HL-60 (cell line): ENCODE measurements around the gene SYCE1L.

ENCODE experiments used
- DNase-seq, 2 experiments: peaks; one replicate each; pipeline ENCODE4 v3.0.0-alpha.2; 2010 to 2020; ENCODE audit warnings: low read depth in 1 of 2, low spot score in 1 of 2
- H3K27ac ChIP-seq: fragments of 250-450 bp; sonication (Bioruptor Pico); replicated peaks from 2 replicates; pipeline ENCODE4 v1.5.1; 2020; ENCODE audit warnings: mild to moderate bottlenecking, moderate library complexity
- H3K27me3 ChIP-seq: fragments of 250-450 bp; sonication (Bioruptor Pico); 2 replicates; pipeline ENCODE4 v1.5.1; 2021; ENCODE audit warnings: mild to moderate bottlenecking, moderate library complexity; ENCODE audit not compliant: insufficient read depth, poor library complexity, severe bottlenecking
- H3K4me3 ChIP-seq: replicated peaks from 2 replicates; pipeline ENCODE4 v1.5.1; 2011; ENCODE audit warnings: mild to moderate bottlenecking, control low read depth, low read length; ENCODE audit not compliant: insufficient read depth
- GABPA ChIP-seq: IDR thresholded peaks from 2 replicates; pipeline ENCODE4 v1.6.1; 2012; ENCODE audit warnings: low read depth
- POLR2AphosphoS5 ChIP-seq: IDR thresholded peaks from 2 replicates; pipeline ENCODE4 v1.6.1; 2012; ENCODE audit warnings: low read depth
- SPI1 ChIP-seq: IDR thresholded peaks from 2 replicates; pipeline ENCODE4 v1.6.1; 2012; ENCODE audit warnings: low read depth, mild to moderate bottlenecking, borderline replicate concordance
- long read RNA-seq: library from polyadenylated mRNA; unstranded; transcript quantifications from one replicate; pipeline ENCODE4 v2.0.0, GENCODE V29; 2020
- TF ChIP-seq, protein P1 (sequence below): IDR thresholded peaks from 2 replicates; pipeline ENCODE4 v1.6.1; 2012; ENCODE audit warnings: low read depth; ENCODE audit not compliant: insufficient replicate concordance
- TF ChIP-seq, protein P2 (sequence below): IDR thresholded peaks from one replicate; pipeline ENCODE4 v1.5.1; 2011; ENCODE audit warnings: low read length, control low read depth, inconsistent platforms; ENCODE audit not compliant: insufficient read depth

Gene SYCE1L, protein sequence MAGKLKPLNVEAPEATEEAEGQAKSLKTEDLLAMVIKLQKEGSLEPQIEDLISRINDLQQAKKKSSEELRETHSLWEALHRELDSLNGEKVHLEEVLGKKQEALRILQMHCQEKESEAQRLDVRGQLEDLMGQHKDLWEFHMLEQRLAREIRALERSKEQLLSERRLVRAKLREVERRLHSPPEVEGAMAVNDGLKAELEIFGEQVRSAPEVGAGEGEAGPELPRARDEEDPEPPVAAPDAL
- long read RNA-seq: 0 reads

DNA sequence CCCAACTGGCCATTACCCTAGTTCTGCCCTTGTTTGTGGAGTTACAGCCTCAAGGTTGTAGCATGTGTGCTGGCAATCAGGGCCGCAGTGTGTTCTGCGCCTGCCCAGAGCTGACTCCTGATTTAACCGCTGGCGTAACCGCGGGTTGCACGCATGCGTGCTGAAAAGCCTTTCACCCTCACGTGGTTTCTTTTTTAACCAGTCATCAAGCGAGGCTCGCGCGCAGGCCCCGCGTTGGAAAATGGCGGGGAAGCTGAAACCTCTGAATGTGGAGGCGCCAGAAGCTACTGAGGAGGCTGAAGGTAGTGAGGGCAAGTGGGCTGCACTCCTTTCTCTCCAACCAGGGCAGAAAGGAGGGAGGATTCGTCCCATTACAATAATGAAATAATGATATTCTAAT, at the start of gene SYCE1L:
SYCE1L (plus strand) TSS at position 198 of the 400 bp plus-strand sequence; CDS start at position 242, 44 bp downstream.
- no peak within 1 kb of the TSS for H3K4me3 ChIP-seq
- no peak within 1 kb of the TSS for H3K27ac ChIP-seq
- no peak for DNase-seq
- no peaks in the 10 kb centered on the region for H3K27me3 ChIP-seq
- TF ChIP-seq POLR2AphosphoS5: no peak
- no peak for TF ChIP-seq SPI1
- no peak for TF ChIP-seq GABPA
- TF ChIP-seq, protein P1, sequence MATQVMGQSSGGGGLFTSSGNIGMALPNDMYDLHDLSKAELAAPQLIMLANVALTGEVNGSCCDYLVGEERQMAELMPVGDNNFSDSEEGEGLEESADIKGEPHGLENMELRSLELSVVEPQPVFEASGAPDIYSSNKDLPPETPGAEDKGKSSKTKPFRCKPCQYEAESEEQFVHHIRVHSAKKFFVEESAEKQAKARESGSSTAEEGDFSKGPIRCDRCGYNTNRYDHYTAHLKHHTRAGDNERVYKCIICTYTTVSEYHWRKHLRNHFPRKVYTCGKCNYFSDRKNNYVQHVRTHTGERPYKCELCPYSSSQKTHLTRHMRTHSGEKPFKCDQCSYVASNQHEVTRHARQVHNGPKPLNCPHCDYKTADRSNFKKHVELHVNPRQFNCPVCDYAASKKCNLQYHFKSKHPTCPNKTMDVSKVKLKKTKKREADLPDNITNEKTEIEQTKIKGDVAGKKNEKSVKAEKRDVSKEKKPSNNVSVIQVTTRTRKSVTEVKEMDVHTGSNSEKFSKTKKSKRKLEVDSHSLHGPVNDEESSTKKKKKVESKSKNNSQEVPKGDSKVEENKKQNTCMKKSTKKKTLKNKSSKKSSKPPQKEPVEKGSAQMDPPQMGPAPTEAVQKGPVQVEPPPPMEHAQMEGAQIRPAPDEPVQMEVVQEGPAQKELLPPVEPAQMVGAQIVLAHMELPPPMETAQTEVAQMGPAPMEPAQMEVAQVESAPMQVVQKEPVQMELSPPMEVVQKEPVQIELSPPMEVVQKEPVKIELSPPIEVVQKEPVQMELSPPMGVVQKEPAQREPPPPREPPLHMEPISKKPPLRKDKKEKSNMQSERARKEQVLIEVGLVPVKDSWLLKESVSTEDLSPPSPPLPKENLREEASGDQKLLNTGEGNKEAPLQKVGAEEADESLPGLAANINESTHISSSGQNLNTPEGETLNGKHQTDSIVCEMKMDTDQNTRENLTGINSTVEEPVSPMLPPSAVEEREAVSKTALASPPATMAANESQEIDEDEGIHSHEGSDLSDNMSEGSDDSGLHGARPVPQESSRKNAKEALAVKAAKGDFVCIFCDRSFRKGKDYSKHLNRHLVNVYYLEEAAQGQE: no peak
- TF ChIP-seq, protein P2, sequence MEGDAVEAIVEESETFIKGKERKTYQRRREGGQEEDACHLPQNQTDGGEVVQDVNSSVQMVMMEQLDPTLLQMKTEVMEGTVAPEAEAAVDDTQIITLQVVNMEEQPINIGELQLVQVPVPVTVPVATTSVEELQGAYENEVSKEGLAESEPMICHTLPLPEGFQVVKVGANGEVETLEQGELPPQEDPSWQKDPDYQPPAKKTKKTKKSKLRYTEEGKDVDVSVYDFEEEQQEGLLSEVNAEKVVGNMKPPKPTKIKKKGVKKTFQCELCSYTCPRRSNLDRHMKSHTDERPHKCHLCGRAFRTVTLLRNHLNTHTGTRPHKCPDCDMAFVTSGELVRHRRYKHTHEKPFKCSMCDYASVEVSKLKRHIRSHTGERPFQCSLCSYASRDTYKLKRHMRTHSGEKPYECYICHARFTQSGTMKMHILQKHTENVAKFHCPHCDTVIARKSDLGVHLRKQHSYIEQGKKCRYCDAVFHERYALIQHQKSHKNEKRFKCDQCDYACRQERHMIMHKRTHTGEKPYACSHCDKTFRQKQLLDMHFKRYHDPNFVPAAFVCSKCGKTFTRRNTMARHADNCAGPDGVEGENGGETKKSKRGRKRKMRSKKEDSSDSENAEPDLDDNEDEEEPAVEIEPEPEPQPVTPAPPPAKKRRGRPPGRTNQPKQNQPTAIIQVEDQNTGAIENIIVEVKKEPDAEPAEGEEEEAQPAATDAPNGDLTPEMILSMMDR: no peak

DNA sequence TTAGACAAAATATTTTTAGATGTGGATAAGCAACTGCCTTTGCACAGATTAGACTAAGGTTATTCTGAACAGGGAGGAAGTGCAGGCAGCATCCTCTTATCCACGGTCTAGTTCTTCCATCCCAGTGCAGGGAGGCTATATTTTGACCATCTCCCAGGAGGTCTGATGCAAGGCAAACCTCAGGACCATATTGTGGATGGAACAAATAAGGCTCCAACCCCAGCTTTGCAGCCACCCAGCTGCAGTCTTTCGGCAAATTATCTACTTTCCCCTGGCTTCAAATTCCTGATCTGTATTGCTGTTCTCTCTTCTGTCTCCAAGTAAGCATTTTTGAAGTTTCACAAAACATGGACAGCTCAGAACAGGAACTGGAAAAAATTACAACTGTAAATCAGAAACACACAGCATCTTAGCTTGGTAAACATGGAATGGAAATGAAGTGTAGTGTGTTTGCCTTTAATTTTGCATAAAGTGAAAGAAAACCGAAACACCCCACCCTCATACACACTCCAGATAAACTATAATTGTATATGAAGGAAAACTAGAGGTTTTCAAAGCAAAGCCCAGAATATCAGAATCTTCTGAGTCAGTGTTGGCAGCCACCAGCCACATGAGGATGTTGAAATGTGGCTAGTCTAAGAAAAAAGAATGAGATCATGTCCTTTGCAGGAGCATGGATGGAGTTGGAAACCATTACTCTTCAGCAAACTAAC, 41.7 kb upstream of the SYCE1L start:
- Histone ChIP-seq H3K27me3 (no peaks in the 10 kb centered on the region), H3K4me3 (no peak overlapping the region), H3K27ac (no peak overlapping the region)
- no peak for TF ChIP-seq GABPA
- TF ChIP-seq, protein P2: no peak
- TF ChIP-seq, protein P1: no peak
- TF ChIP-seq POLR2AphosphoS5: no peak
- no peak for TF ChIP-seq SPI1
- DNase-seq: no peak

- TF ChIP-seq GABPA (no peak), SPI1 (no peak), POLR2AphosphoS5 (no peak)
- TF ChIP-seq, protein P2: no peak
- TF ChIP-seq, protein P1: no peak
- H3K27me3 ChIP-seq: no peaks in the 10 kb centered on the region
- no peak overlapping the region for H3K27ac ChIP-seq
- no peak for DNase-seq
- H3K4me3 ChIP-seq: no peak overlapping the region
Measured at GRCh38 chr16:77158293-77158692, 40.9 kb upstream of the SYCE1L start.
